ENCODE results near the gene RASA3. TPM values are rescaled to one million over a fixed set of nuclear protein-coding genes. Genes with fewer than 3 reads are reported as not detected.
A peak's percentile ranks its signal among the peaks of the same experiment; 100 is the strongest.
"Not testable (repeated sequence)": the region's sequence is repeated elsewhere in the genome, so short reads cannot be mapped to it uniquely, and the experiment has no call there.

RASA3 gene
- polyA plus RNA-seq, 1 donor from 2014 or later, result 8.5 TPM

DNA sequence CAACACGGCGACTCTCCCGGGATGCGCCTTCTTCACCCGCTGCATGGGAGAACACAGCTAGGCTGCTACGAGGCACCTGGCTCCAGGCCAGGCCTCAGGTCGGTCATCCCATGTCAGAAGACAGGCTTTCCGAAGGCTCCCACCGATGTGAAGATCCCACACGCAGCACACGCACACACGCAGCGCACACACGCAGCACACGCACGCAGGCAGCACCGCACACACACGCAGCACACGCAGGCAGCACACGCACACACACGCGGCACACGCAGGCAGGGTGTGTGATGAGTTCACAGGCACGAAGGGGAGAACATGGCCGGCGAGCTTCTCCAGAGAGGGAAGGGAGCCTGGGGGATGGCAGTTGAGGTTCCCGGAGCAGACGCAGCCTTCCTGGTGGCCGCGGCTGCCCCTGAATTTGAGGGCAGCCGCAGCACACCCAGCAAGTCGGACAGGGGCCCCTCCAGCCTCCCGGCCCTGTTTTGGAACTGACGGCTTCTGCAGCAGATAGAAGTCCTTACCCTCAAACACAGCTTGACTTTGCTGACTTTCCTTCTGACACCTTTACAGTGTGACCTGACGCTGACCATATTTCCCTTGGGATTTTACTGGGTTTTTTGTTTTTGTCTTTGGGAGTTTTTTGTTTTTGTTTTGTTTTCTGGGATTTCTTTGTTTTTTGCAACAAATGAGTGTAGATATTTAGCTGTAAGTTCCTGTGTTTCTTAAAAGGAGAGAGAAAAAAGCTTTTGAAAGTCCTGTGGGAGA lies 55.9 kb downstream of the RASA3 start:
- H3K36me3 ChIP-seq (ENCODE audit: insufficient read depth, low read length), result no peaks in the 10 kb centered on the region
- no peak overlapping the region for H3K27ac ChIP-seq (ENCODE audit: low read length)
- no peak overlapping the region for H3K4me2 ChIP-seq (ENCODE audit: low read length)
- H3K9ac ChIP-seq (ENCODE audit: low read length), result peak overlapping the region; percentile 34
- H3K9me3 ChIP-seq (ENCODE audit: low read length), result no peaks in the 10 kb centered on the region
- H2AFZ ChIP-seq (ENCODE audit: low read depth, low read length), result no peak overlapping the region
- H3K9me2 ChIP-seq (ENCODE audit: insufficient read depth, low read length), result no peaks in the 10 kb centered on the region
- peaks cover 6% of the 10 kb centered on the region for H3K79me2 ChIP-seq (replicated peaks; ENCODE audit: insufficient read depth, low read length)
- no peaks in the 10 kb centered on the region for H3K27me3 ChIP-seq (ENCODE audit: insufficient read depth, low read depth, low read length)
- H4K20me1 ChIP-seq (ENCODE audit: insufficient read depth), result no peaks in the 10 kb centered on the region
- TF ChIP-seq EZH2 (IDR thresholded peaks at IDR 0.05; ENCODE audit: borderline replicate concordance, insufficient read depth, low read length, poor library complexity, severe bottlenecking) (no peak), TAF1 (IDR thresholded peaks at IDR 0.05; ENCODE audit: low read depth) (no peak), SMC3 (conservative IDR thresholded peaks at IDR 0.05; ENCODE audit: poor library complexity) (no peak), MXI1 (conservative IDR thresholded peaks at IDR 0.05; ENCODE audit: poor library complexity, severe bottlenecking) (no peak), EP300 (conservative IDR thresholded peaks at IDR 0.05; ENCODE audit: poor library complexity, severe bottlenecking) (no peak), RAD21 (conservative IDR thresholded peaks at IDR 0.05) (no peak), POLR2AphosphoS5 (IDR thresholded peaks at IDR 0.05) (no peak)
- TF ChIP-seq, protein P1, sequence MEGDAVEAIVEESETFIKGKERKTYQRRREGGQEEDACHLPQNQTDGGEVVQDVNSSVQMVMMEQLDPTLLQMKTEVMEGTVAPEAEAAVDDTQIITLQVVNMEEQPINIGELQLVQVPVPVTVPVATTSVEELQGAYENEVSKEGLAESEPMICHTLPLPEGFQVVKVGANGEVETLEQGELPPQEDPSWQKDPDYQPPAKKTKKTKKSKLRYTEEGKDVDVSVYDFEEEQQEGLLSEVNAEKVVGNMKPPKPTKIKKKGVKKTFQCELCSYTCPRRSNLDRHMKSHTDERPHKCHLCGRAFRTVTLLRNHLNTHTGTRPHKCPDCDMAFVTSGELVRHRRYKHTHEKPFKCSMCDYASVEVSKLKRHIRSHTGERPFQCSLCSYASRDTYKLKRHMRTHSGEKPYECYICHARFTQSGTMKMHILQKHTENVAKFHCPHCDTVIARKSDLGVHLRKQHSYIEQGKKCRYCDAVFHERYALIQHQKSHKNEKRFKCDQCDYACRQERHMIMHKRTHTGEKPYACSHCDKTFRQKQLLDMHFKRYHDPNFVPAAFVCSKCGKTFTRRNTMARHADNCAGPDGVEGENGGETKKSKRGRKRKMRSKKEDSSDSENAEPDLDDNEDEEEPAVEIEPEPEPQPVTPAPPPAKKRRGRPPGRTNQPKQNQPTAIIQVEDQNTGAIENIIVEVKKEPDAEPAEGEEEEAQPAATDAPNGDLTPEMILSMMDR (IDR thresholded peaks at IDR 0.05; ENCODE audit: poor library complexity, severe bottlenecking), result no peak
- TF ChIP-seq, protein P2, sequence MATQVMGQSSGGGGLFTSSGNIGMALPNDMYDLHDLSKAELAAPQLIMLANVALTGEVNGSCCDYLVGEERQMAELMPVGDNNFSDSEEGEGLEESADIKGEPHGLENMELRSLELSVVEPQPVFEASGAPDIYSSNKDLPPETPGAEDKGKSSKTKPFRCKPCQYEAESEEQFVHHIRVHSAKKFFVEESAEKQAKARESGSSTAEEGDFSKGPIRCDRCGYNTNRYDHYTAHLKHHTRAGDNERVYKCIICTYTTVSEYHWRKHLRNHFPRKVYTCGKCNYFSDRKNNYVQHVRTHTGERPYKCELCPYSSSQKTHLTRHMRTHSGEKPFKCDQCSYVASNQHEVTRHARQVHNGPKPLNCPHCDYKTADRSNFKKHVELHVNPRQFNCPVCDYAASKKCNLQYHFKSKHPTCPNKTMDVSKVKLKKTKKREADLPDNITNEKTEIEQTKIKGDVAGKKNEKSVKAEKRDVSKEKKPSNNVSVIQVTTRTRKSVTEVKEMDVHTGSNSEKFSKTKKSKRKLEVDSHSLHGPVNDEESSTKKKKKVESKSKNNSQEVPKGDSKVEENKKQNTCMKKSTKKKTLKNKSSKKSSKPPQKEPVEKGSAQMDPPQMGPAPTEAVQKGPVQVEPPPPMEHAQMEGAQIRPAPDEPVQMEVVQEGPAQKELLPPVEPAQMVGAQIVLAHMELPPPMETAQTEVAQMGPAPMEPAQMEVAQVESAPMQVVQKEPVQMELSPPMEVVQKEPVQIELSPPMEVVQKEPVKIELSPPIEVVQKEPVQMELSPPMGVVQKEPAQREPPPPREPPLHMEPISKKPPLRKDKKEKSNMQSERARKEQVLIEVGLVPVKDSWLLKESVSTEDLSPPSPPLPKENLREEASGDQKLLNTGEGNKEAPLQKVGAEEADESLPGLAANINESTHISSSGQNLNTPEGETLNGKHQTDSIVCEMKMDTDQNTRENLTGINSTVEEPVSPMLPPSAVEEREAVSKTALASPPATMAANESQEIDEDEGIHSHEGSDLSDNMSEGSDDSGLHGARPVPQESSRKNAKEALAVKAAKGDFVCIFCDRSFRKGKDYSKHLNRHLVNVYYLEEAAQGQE (IDR thresholded peaks at IDR 0.05; ENCODE audit: borderline replicate concordance), result no peak
- H3F3A ChIP-seq (ENCODE audit: insufficient read depth, low read length, poor library complexity, severe bottlenecking), result no peaks in the 10 kb centered on the region
- H3K4me3 ChIP-seq (ENCODE audit: low read length), result no peak overlapping the region

DNA sequence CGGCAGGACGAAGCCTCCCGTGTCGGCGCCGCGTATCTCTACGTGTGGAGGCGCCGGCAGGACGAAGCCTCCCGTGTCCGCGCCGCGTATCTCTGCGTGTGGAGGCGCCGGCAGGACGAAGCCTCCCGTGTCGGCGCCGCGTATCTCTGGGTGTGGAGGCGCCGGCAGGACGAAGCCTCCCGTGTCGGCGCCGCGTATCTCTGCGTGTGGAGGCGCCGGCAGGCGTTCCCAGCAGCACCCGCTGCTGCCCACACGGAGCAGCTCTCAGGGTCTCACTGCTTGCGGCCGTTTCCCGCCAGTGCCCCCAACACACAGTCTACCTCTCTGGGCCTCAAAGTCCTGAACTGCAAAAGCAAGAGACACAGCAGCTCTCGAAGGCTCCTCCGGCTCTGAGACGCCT lies 56.6 kb downstream of the RASA3 start:
- not testable (repeated sequence) for H4K20me1 ChIP-seq (ENCODE audit: insufficient read depth); H3K9me2 ChIP-seq (ENCODE audit: insufficient read depth, low read length); H3K9ac ChIP-seq (ENCODE audit: low read length); H2AFZ ChIP-seq (ENCODE audit: low read depth, low read length); H3K27me3 ChIP-seq (ENCODE audit: insufficient read depth, low read depth, low read length); H3K27ac ChIP-seq (ENCODE audit: low read length); H3K4me3 ChIP-seq (ENCODE audit: low read length); H3K36me3 ChIP-seq (ENCODE audit: insufficient read depth, low read length); H3K79me2 ChIP-seq (replicated peaks; ENCODE audit: insufficient read depth, low read length); H3F3A ChIP-seq (ENCODE audit: insufficient read depth, low read length, poor library complexity, severe bottlenecking); H3K4me2 ChIP-seq (ENCODE audit: low read length); H3K9me3 ChIP-seq (ENCODE audit: low read length)
